Airway epithelial cell (primary cell): Measurements from ENCODE around the gene GKN2. TPM values are rescaled to one million over a fixed set of nuclear protein-coding genes. Genes with fewer than 3 reads are reported as not detected.

ENCODE experiments used
- total RNA-seq: library from RNA; depleted of rRNA; stranded (reverse); fragments of >200 nt; gene quantifications from 2 replicates; pipeline ENCODE4 v1.2.3, GENCODE V29; 2015

GKN2 gene, protein sequence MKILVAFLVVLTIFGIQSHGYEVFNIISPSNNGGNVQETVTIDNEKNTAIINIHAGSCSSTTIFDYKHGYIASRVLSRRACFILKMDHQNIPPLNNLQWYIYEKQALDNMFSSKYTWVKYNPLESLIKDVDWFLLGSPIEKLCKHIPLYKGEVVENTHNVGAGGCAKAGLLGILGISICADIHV
- total RNA-seq, result not detected in 2 replicates

DNA sequence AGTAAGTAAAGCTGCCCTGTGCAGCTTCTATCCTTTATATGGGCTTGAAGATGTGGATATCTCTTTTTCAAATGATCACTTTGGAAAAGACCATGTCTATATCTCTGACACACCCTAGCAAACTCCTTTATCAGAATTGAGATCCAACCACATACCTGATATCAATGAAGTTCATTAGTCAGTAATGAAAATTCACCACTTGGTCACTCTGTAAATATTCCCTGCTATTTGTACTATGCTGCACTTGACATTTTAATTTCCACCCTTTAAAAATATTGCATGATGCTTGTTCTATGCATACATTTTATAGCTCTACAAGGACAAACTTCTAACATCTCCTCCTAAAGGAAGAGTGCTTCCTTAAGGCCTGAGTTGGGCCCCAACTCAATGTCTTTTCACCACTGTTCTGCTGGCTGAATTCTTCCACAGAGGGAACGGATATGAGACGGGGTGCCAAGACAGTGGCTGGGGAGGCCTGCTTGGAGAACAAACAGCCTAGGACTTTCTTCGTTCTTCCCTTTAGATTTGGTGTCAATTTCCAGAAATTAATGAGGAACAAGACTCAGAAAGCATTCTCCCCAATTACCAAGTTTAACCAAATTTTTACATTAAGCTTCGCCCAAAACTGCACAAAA is at the start of gene GKN2:
GKN2 (minus strand) TSS at position 7 of the 635 bp plus-strand sequence. CDS start 32 bp downstream, outside the sequence.

DNA sequence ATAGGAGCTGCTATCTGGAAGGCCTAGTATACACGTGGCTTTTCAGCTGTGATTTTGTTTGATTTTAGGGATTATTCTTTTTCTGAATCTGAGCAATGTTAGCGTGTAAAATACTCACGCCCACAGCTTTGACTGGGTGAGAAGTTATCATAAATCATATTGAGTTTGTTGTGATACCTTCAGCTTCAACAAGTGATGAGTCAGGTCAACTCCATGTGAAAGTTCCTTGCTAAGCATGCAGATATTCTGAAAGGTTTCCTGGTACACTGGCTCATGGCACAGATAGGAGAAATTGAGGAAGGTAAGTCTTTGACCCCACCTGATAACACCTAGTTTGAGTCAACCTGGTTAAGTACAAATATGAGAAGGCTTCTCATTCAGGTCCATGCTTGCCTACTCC is 21.6 kb upstream of the GKN2 start, which contains the start of gene GKN1:
GKN1 (plus strand) TSS at position 386 of the 400 bp plus-strand sequence. CDS start 42 bp downstream, outside the sequence.

Other genes with a start within 250 kb of the GKN2 start
- gene ARHGAP25, start 218.1 kb downstream of the GKN2 start, total RNA-seq, result 1.6 and 3.9 TPM in 2 replicates
- not detected in 2 replicates for gene BMP10, start 81.5 kb downstream of the GKN2 start, total RNA-seq
- gene GKN1, start 21.7 kb upstream of the GKN2 start, total RNA-seq, result not detected in 2 replicates
- gene ANTXR1, start 60.3 kb upstream of the GKN2 start, total RNA-seq, result 8.5 and 11.4 TPM in 2 replicates